HG03460 (cell line): Measurements from ENCODE around the gene CEP78.

Experiments
- ATAC-seq: cut with Tn5 transposase; IDR thresholded peaks from one replicate; pipeline ENCODE4 v1.9.1; 2021; ENCODE audit not compliant: unreplicated experiment

Gene CEP78

DNA sequence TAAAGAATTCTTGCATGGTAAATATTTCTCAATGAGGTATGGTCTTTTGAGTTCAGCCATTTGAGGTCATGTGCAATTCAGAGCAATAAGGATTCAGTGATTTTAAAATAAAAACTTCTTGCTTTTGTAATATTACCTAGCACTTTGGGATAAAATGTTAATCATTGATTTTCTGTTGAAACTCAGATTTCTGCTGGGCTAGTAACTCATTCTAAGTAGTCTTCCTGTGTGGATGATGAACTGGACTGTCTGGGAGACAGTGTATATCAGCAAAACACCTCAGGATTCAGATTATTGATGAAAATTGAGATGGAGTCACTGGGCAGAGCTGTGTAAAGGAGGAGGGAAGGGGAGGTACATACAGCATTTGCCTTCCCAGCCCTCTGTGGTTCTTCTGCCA lies 50.2 kb downstream of the CEP78 start:
- ATAC-seq = no peak

DNA sequence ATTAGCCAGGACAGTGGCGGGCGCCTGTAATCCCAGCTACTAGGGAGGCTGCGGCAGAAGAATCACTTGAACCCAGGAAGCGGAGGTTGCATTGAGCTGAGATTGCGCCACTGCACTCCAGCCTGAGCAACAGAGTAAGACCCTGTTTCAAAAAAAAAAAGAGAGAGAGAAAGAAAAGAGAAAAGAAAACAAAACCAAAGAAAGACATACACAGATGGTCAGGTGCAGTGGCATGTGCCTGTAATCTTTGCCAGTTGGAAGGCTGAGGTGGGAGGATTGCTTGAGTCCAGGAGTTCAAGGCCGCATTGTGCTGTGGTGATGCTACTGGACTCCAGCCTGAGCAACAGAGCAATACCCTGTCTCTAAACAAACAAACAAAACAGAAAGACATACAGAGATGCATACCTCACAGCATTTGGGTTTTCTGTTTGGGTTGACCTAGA lies 51.1 kb downstream of the CEP78 start:
- ATAC-seq = no peak

DNA sequence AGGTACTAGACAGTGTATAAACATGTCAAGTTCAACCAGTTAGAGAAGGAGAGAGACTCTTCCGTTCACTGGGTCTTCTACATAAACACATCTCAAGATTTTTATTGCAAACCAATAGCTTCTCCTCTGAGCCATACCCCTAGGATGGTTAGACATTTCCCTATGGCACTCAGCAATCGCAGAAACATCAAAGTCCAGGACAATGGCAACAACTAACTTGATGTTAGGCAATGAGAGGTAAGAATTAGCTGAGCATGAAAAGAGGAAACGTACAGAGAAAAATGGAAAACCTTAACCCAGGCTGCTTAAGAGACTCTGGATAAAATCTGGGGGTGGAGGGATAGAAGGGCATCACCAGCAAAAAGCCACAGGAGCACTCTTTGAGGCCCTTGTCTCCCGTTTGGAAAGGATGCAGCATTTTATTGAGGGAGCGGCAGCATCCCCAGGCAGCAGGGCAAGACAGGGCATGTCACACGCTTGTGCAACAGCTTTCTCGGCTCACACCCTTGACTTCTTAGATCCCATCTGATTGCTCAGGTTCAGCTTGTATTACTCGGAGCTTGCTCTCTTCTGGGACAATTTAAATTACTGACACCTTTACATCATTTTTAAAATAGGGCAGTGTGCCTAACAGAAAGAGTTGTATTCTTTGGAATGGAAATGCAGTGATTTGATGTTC lies 52.5 kb downstream of the CEP78 start:
- ATAC-seq = no peak

DNA sequence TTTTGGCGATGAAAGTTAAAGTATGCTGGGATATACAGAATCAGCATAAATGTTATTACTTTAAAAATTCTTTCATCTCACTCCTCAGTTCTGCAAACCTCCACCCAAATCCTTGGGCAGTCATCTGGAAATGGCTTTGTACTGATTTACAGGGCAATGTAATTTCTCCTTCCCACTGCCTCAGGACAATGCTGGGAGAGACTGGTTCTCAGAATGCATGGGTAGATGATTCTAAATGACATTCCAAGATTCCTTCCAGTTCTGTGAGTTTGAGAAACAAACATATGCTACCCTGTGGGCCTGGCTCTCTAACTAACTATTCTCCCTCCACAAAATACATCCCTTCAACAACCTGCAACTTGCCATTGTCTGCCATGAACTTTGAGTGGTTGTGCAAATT lies 53.6 kb downstream of the CEP78 start:
- no peak for ATAC-seq

DNA sequence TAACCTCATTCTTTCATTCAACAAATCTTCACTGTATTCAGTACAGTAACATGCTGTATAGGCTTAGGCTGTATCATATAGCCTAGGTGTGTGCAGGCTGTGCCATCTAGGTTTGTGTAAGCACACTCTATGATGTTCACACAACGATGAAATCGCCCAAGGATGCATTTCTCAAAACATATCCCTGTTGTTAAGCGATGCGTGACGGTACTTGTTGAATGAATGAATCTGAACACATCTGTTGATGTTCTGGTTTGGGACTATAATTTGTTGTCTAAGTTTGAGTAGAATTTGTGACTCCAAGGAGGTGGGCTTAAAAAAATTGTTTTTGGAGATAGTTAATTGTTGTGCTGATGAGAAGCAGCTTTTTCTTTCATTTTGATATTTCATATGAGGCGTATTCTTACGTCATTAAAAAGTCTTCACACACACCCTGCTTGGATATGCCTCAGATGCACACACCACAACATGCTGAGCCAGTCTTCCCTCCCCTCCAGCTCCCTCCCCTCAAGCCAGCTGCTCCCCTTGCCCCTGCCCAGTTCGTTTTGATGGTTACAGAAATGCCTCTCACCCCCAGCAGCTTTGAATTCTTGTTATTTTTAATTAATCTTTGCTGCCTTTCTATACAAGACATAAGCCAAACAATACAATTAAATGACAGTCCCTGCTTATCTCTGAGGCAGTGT lies 55.5 kb downstream of the CEP78 start:
- no peak for ATAC-seq

DNA sequence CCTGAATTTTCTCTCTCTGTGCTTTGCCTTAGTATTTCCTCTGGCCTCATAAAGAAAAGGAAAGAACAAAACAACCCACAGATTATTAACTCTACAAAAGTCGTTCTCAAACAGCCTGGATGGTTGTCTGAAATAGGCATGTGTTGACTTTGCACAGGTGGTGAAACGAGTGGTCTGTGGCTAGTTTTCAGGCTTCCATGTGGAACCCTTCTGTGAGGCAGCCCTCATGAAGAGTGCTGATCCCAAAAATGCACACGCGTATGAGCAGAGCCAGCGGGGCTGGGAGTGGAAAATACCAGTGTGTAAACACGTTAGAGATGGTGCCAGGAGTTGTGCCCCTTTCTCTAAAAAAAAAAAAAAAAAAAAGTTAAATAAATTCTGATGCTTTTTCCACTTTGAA lies 56.2 kb downstream of the CEP78 start:
- ATAC-seq = no peak

DNA sequence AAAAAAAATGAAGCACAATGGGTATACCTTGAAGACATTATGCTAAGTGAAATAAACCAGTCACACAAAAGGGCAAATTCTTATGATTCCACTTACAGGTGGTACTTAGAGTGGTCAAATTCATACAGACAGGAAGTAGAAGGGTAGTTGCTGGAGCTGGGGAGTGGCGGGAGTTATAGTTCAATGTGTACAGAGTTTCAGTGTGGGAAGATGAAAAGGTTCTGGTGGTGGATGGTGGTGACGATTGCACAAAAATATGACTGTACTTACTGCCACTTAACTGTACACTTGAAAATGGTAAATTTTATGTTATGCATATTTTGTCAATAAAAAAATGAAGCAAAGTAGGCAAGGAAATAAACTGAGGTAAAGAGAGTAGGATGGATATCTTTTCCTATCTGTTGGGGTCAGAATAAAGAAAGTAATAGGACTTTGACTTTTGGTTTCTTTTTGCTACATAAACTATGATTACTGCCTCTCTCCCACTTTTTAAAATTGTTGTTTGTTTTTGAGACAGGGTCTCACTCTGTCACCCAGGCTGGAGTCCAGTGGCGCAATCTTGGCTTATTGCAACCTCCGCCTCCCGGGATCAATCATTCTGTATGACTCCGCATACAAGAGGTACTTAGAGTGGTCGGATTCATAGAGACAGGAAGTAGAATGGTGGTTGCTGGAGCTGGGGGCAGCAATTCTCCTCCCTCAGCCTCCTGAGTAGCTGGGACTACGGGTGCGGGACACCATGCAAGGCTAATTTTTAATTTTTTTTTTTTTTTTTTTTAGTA lies 57.0 kb downstream of the CEP78 start:
- ATAC-seq = no peak

DNA sequence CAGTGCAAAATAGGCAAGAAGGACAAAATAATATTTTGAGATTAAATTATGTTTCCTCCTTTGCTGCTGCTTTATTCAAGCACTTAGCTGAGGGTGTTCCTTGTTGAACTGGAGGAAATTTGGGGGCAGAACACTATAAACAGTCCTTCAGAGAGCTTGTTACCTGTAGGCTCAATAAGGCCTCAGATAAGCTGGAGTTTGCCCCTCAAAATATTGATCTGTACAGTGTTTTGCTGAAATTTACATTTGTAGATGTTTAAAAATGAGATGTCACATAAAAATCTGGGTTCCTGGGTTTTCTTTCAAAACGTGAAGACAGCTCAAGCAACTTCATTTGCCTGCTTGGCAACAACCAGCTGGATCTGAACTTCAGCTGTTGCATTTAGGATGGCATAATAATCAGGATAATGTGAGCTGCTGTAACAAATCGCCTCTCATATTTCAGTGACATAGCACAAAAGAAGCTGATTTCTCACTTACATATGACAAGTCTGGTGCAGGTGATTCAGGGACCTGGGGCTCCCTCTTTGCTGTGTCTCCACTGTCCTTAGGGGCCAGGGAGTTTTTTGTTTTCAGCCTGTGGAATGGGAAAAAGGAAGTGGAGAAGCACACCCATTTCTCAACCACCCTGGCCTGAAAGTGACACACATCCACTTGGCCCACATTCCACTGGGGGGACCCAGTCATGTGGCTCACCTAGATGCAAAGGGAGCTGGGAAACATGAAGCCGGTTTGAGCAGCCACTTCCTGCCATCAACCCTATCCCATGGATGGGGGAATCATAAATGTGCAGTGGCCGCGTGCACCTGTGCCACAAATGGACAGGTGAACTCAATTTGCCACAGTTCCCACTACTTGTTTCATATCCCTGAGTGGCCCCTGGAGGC lies 58.7 kb downstream of the CEP78 start:
- ATAC-seq = no peak

DNA sequence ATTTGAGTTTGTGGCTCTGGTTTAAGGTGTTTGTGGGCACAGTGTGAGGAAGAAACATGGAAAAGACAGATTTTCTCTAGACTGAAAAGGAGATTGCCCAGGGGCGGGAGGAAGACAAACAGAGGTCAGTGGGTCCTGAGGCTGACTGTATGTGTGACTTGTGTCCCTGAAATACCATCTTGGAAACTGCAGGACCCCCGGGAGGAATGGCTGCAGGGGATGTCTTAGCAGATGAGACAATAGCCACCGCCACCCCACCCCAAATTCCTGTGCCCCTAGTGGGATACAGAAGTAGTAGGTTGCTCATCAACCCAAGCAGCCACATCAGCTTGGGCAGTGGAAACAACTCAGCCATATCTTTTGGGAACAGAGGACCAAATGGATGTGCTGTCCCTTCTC lies 59.3 kb downstream of the CEP78 start:
- ATAC-seq = no peak

DNA sequence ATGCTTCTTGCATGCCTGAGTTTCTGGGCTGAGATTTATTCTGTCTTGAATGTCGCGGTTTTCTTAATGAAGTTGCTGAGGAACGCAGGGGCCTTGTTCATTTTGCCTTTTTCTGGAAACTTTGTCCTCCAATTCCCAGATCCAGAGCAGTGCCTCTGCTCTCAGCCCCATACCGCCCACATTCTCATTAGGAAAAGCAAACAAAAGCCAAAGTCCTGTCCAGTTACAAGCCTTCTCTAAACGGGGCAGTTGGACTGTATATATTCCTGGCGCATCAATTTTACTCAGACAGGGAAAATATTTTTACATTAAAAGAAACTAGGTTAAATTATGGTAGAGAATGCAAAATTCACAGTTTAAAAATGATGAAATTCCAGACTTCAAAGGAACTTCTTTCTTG lies 59.9 kb downstream of the CEP78 start:
- ATAC-seq = no peak

DNA sequence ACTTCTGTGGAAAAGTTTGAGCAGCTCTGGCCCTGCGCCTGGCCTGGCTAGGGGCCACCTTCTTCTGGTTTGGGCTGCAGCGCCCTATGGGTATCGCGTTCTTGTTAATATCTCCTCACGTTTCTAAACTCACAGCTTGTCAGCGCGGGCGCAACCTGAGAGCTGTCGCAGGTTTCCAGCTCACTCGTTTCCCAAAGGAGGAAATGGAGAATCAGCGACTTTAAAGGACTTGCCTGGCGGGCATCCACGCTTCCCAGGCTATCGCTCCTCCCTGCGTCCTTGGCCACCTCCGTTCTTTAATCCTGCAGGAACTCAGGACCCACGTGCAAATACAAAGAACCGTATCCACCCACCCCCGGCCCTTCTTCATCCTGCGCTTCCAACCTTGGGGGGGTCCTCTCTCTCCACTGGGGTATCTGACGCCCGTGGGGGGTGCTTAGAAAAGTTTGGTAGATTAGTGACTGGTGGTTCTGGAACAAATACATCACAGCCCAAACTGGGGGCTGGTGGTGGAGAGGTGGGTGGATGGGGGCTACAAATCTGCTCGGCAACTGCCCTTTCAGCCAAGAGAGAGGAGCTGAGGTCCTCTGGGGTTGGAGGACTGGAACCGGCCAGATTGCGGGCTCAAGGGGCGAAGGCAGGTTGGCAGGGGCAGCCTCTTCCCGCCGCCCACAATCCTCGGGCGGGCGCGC lies 60.5 kb downstream of the CEP78 start:
- ATAC-seq = no peak

DNA sequence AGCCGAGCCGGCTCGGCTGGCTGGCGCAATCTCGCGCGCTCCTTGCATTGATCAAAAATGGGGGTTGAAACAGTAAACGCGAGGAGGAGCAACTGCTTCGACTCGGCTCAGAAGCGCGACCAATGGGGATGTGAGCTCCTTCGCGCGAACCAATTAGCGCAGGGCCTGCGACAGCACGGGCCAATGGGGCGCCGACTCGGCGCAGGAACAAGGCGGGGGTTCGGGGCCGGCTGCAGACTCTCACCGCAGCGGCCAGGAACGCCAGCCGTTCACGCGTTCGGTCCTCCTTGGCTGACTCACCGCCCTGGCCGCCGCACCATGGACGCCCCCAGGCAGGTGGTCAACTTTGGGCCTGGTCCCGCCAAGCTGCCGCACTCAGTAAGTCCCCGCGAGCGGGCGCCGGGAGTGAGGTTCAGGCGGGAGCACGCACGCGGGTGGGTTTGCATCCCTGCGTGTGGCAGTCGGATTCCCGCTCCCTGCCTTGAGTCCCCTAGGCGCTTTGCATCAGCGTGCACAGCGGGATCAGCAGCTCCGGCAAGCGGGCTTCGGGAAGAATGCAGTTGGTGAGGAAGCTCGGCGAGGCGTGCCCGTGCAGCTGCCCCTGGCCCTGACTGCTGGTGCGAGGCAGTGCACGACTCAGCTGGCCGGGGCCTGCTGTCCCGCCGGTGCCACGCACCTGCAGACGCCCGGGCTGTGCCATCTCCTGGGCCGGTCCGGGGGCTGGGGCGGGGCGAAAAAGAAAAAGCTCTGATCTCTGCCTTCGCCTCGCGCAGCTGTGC lies 61.2 kb downstream of the CEP78 start, which contains the start of gene PSAT1:
Gene PSAT1 (plus strand): TSS at position 233 of the 779 bp plus-strand sequence. CDS start 86 bp downstream, at position 319.
- ATAC-seq = peak; percentile 97

DNA sequence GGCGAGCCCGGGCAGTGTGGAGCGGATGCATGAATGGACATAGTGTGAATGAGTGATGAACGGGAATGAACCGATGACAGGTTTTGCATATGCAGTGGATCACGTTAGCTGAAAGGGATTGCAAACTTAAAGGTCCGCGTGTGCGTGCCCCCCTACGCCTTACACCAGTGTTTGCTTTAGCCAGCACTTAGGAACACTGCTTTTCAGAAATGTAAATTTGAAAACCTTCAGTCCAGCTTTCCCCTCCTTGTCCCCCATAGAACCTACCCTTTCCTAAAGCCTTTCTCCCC lies 61.7 kb downstream of the CEP78 start:
- ATAC-seq = no peak

DNA sequence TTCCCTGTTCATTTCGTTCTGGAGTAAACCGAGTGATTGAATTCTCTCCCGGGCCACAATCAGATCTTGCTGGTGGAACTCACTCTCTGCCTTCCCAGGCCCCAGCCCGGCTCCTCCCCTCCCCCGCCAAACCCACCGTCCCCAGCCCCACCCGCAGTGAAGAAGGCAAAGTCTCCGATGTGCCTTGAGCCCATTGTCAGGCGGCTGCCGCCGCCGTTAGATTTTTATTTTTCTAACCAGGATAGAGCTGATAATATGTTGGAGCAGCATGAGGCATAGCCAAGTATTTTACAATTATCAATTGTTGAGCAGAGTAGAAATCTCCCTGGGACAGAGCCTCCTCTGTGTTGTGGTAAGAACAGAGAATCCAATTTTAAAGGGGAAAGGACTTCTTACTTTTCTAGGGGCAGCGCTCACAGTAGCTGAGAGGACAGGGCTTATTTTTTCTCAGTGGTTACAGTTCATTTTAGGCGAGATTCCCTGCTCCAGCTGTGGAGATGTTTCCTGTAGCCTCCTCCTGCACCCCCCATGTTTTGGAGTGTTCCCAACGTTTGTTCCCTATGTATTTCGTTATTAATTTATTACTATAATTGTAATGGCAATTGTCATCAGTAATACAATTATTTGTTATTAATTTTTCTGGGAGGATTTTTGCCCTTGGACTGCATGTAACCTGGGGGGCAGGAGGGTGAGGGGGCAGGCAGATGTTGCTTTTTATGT lies 62.3 kb downstream of the CEP78 start:
- ATAC-seq = no peak

DNA sequence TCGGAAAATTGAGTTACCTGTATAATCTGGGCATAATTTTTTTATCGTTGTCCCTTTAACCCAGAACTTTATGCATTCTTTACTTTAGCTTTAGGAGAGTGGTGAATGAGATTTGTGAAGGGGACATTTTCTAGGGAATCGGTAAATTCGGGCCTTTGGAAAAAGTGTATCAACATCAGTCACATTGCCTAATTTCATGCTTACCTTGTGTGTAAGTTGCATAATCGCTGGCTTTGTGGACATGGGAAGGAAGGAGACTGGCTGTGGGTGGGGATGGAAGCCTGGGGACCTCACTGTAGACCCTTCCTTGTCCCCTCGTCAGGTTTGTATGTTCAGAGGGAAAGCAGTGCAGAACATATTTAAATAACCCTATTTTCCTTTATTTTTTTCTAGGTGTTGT lies 64.3 kb downstream of the CEP78 start:
- ATAC-seq = no peak

DNA sequence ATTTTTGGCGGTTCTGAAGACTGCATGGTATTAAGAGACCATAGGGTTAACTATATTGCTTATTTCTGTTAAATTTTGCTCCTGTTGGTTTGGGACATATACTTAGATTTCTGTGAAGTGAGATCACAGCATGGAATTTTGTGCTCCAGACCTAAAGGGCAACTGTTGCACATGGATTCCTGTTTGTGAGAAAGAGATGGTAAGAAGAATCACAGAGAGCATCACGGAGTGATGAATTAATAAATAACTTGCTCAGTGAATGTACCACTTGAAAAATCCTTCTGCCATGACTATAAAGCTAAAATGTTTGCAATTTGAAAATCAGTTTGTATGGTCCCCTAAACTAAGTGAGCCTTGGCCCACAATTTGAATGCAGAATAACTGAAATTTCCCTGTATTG lies 65.6 kb downstream of the CEP78 start:
- no peak for ATAC-seq

DNA sequence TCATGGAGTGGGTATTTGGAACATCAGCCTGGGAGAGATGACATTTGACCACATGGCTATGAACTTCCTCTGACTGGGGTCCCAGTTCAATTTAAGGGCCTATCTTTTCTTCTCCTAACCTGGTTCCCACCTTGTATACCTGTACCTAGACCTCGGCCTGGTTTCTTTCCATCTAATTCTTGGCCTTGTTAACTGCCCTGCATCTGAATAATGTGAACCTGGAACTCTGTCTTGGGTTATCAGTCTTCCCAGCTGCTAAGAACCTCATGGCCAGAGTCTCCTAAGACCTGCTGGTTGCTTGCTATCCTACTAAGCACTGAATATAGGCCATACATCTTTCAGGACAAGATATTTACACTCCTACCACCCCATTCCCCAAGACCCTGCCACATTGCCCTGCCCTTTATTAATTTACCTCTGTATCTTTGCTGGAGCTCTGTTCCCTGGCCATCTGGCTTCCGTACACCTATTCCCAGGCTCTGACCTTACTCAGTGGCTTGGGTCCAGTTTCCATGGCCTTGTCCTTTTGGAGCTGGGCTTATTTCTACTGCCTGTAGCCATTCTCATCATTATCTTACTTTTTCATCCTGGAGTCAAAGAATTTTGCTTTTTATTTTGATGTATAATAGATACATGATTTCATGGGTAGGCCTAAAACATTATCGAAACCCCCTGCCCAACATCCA lies 67.6 kb downstream of the CEP78 start:
- no peak for ATAC-seq

DNA sequence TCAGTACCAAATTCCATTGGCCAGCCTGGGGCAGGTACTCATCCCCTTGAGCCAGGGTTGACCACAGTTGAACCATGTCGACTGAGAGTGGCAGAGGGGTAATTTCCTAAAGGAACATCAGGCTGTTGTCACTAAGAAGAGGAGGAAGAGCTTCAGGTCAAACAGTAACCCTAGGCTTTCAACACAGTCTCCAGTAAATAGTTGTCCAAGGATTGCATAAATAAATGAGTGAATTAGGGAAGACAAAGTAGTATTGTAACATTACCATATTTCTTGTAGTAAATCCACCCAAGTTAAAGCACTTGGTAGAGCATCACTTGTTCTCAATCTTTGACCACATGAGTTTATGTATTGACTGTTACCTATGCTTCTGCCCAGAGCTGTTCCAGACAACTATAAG lies 68.5 kb downstream of the CEP78 start:
- no peak for ATAC-seq
